Measurements from ENCODE around the gene PRRT3.

DNA sequence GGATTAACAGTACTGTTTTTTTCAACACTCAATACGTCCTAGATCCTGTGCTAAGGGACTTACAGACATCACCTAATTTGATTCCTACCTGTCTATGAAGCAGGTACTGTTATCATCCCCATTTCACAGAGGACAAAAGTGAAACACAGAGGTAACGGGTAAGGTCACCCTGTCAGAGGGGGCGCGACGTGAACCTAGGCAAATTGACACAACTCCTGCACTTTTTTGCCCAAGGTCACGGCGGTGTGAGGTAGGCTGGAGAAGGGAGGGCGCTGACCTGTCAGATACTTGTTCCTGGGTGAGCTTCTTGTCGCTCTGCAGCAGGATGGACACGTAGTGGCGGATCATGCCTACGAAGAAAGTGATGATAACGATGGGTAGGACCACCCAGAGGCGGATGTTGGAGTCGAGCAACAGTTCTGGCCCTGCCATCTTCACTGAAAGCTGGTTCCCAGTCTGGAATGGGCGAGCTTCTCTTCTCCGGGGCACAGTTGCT is 34.1 kb upstream of the PRRT3 start:
- TF ChIP-seq TAF1 (IDR thresholded peaks at IDR 0.05; ENCODE audit: control insufficient read depth, extremely low read depth, insufficient read depth, low read length, severe bottlenecking) (no peak), ZNF274 (IDR thresholded peaks at IDR 0.05; ENCODE audit: borderline replicate concordance, low read depth, low read length) (no peak), ZC3H4 (CRISPR knock-in tag; IDR thresholded peaks at IDR 0.05; ENCODE audit: borderline replicate concordance) (no peak)

All from K562 (cell line).